HG03280 (cell line): ENCODE data around the gene TANGO2.

Experiments
- ATAC-seq: cut with Tn5 transposase; IDR thresholded peaks from one replicate; pipeline ENCODE4 v1.9.1; 2021; ENCODE audit warnings: mild to moderate bottlenecking, moderate library complexity; ENCODE audit not compliant: unreplicated experiment

Gene TANGO2

GRCh38 chr22:20024650-20025397 lies 3.9 kb downstream of the TANGO2 start:
- ATAC-seq, result no peak

GRCh38 chr22:20025401-20026203 lies 4.7 kb downstream of the TANGO2 start:
- no peak for ATAC-seq

GRCh38 chr22:20026204-20026908 lies 5.4 kb downstream of the TANGO2 start:
- no peak for ATAC-seq

GRCh38 chr22:20026996-20027601 lies 6.2 kb downstream of the TANGO2 start:
- no peak for ATAC-seq

- no peak for ATAC-seq
Observed at GRCh38 chr22:20027966-20028854, 7.3 kb downstream of the TANGO2 start.

- ATAC-seq, result no peak
Observed at GRCh38 chr22:20028855-20029549, 8.1 kb downstream of the TANGO2 start.

GRCh38 chr22:20029550-20030225 lies 8.8 kb downstream of the TANGO2 start:
- ATAC-seq, result no peak

- ATAC-seq, result no peak
Observed at GRCh38 chr22:20031732-20032406, 11.0 kb downstream of the TANGO2 start.

- no peak for ATAC-seq
Observed at GRCh38 chr22:20032407-20032991, 11.6 kb downstream of the TANGO2 start.

- no peak for ATAC-seq
Observed at GRCh38 chr22:20033045-20033706, 12.3 kb downstream of the TANGO2 start.

GRCh38 chr22:20034143-20034542 lies 13.2 kb downstream of the TANGO2 start:
- no peak for ATAC-seq

- no peak for ATAC-seq
Observed at GRCh38 chr22:20035375-20036083, 14.6 kb downstream of the TANGO2 start.

GRCh38 chr22:20036084-20036482 lies 15.2 kb downstream of the TANGO2 start:
- ATAC-seq, result no peak

- ATAC-seq, result no peak
Observed at GRCh38 chr22:20036535-20037392, 15.9 kb downstream of the TANGO2 start.

- no peak for ATAC-seq
Observed at GRCh38 chr22:20037419-20037818, 16.5 kb downstream of the TANGO2 start.

- ATAC-seq, result no peak
Observed at GRCh38 chr22:20038574-20038973, 17.7 kb downstream of the TANGO2 start.
